Trophoblast cell (in vitro differentiated cells and primary cell): ENCODE results near the gene DNAJB9.

Source experiments
- DNase-seq, 2 donors: peaks; one replicate each; pipeline ENCODE4 v3.0.0-alpha.2; 2016
- H2AFZ ChIP-seq: 2 replicates; pipeline ENCODE4 v1.6.1; 2013; ENCODE audit warnings: low read length, moderate library complexity, mild to moderate bottlenecking; ENCODE audit not compliant: insufficient read depth, poor library complexity
- H2AK5ac ChIP-seq: 2 replicates; pipeline ENCODE4 v1.6.1; 2013; ENCODE audit warnings: mild to moderate bottlenecking, low read length
- H2BK120ac ChIP-seq: 2 replicates; pipeline ENCODE4 v1.6.1; 2013; ENCODE audit warnings: low read length, mild to moderate bottlenecking, moderate library complexity; ENCODE audit not compliant: insufficient read depth, poor library complexity
- H2BK12ac ChIP-seq: 2 replicates; pipeline ENCODE4 v1.6.1; 2013; ENCODE audit warnings: mild to moderate bottlenecking, low read length, moderate library complexity
- H2BK5ac ChIP-seq: 2 replicates; pipeline ENCODE4 v1.6.1; 2013; ENCODE audit warnings: low read length, low read depth, moderate library complexity, mild to moderate bottlenecking; ENCODE audit not compliant: poor library complexity
- H3K14ac ChIP-seq: 2 replicates; pipeline ENCODE4 v1.6.1; 2013; ENCODE audit warnings: mild to moderate bottlenecking, low read length
- H3K18ac ChIP-seq: 2 replicates; pipeline ENCODE4 v1.6.1; 2013; ENCODE audit warnings: mild to moderate bottlenecking, low read length
- H3K23ac ChIP-seq: 2 replicates; pipeline ENCODE4 v1.6.1; 2013; ENCODE audit warnings: low read length
- H3K27ac ChIP-seq: 2 replicates; pipeline ENCODE4 v1.5.1; 2013; ENCODE audit warnings: low read depth, mild to moderate bottlenecking, inconsistent platforms, low read length, moderate library complexity
- H3K27me3 ChIP-seq: 2 replicates; pipeline ENCODE4 v1.6.1; 2013; ENCODE audit warnings: inconsistent platforms, mild to moderate bottlenecking, low read length, moderate library complexity; ENCODE audit not compliant: insufficient read depth
- H3K36me3 ChIP-seq, 2 experiments: 1 replicate in 1 of 2; 2 replicates in 1 of 2; pipeline ENCODE4 v1.6.1; 2013; ENCODE audit warnings: low read length in 2 of 2, mild to moderate bottlenecking in 2 of 2, moderate library complexity in 1 of 2; ENCODE audit not compliant: insufficient read depth in 2 of 2, control insufficient read depth in 1 of 2
- H3K4ac ChIP-seq: 2 replicates; pipeline ENCODE4 v1.6.1; 2013; ENCODE audit warnings: low read depth, mild to moderate bottlenecking, low read length, moderate library complexity
- H3K4me1 ChIP-seq, 2 experiments: 1 replicate in 1 of 2; 2 replicates in 1 of 2; pipeline ENCODE4 v1.6.1; 2013; ENCODE audit warnings: low read length in 2 of 2, mild to moderate bottlenecking in 2 of 2, moderate library complexity in 1 of 2; ENCODE audit not compliant: insufficient read depth in 2 of 2, control insufficient read depth in 1 of 2
- H3K4me2 ChIP-seq: 2 replicates; pipeline ENCODE4 v1.6.1; 2013; ENCODE audit warnings: inconsistent platforms, mild to moderate bottlenecking, low read length, moderate library complexity
- H3K4me3 ChIP-seq: 2 replicates; pipeline ENCODE4 v1.5.1; 2013; ENCODE audit warnings: mild to moderate bottlenecking, low read depth, low read length, inconsistent platforms
- H3K79me1 ChIP-seq: one replicate; pipeline ENCODE4 v1.6.1; 2013; ENCODE audit warnings: low read length
- H3K79me2 ChIP-seq: 2 replicates; pipeline ENCODE4 v1.6.1; 2013; ENCODE audit warnings: low read length, mild to moderate bottlenecking; ENCODE audit not compliant: control insufficient read depth, insufficient read depth, poor library complexity
- H3K9ac ChIP-seq: 2 replicates; pipeline ENCODE4 v1.6.1; 2013; ENCODE audit warnings: mild to moderate bottlenecking, low read length
- H3K9me3 ChIP-seq: 2 replicates; pipeline ENCODE4 v1.6.1; 2013; ENCODE audit warnings: low read depth, mild to moderate bottlenecking, control low read depth, inconsistent platforms, low read length; ENCODE audit not compliant: insufficient read depth
- H4K12ac ChIP-seq: 2 replicates; pipeline ENCODE4 v1.6.1; 2013; ENCODE audit warnings: low read depth, mild to moderate bottlenecking, low read length, moderate library complexity
- H4K8ac ChIP-seq: 2 replicates; pipeline ENCODE4 v1.6.1; 2013; ENCODE audit warnings: low read depth, mild to moderate bottlenecking, low read length, moderate library complexity
- H4K91ac ChIP-seq: one replicate; pipeline ENCODE4 v1.6.1; 2013; ENCODE audit warnings: low read depth, mild to moderate bottlenecking, low read length, moderate library complexity
- WGBS: extraction: QIAGEN DNeasy Blood & Tissue Kit; methylation state at CpG from one replicate; pipeline ENCODE4 v1.1.7; 2013; ENCODE audit warnings: missing lambda C conversion rate; ENCODE audit not compliant: insufficient read length, insufficient coverage; ENCODE audit errors: extremely low coverage; 5-methylcytosine and 5-hydroxymethylcytosine counted together

The DNAJB9 gene

DNA sequence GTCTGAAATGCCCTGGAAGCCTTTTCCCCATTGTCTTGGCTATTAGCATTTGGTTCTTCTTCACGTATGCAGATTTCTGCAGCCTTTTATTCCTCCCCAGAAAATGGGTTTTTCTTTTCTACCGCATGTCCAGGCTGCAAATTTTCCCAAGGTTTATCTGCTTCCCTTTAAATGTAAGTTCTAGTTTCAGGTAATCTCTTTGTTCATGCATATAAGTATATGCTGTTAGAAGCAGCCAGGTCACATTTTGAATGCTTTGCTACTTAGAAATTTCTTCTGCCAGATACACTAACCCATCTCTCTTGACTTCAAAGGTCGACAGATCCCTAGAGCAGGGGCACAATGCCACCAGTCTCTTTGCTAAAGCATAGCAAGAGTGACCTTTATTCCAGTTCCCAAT, 12.5 kb upstream of the DNAJB9 start:
- no peaks in the 10 kb centered on the region for H3K4me1 ChIP-seq
- DNase-seq: no peak
- H2BK120ac ChIP-seq: no peak overlapping the region
- H3K14ac ChIP-seq: no peak overlapping the region
- no peak overlapping the region for H2BK12ac ChIP-seq
- H3K4me3 ChIP-seq: no peak overlapping the region
- no CpG with 5 or more reads among the region's 3 CpGs for WGBS
- H3K27ac ChIP-seq: no peak overlapping the region
- H3K9ac ChIP-seq: no peak overlapping the region
- peaks cover 0 to 3% of the 10 kb centered on the region in 2 experiments for H3K36me3 ChIP-seq
- H3K23ac ChIP-seq: no peak overlapping the region
- no peak overlapping the region for H2BK5ac ChIP-seq
- peaks cover 5% of the 10 kb centered on the region for H3K9me3 ChIP-seq
- no peak overlapping the region for H3K4me2 ChIP-seq
- H4K12ac ChIP-seq: no peak overlapping the region
- no peaks in the 10 kb centered on the region for H3K27me3 ChIP-seq
- H3K79me2 ChIP-seq: no peaks in the 10 kb centered on the region
- no peak overlapping the region for H2AFZ ChIP-seq
- H4K8ac ChIP-seq: no peak overlapping the region
- H3K79me1 ChIP-seq: no peaks in the 10 kb centered on the region
- no peak overlapping the region for H4K91ac ChIP-seq
- no peak overlapping the region for H3K4ac ChIP-seq
- H2AK5ac ChIP-seq: no peak overlapping the region
- H3K18ac ChIP-seq: no peak overlapping the region

GRCh38 chr7:108557617-108558016, 12.1 kb upstream of the DNAJB9 start:
- no peak overlapping the region for H2AFZ ChIP-seq
- peaks cover 5% of the 10 kb centered on the region for H3K9me3 ChIP-seq
- no peak overlapping the region for H2BK5ac ChIP-seq
- no peak overlapping the region for H3K4me2 ChIP-seq
- H3K79me1 ChIP-seq: no peaks in the 10 kb centered on the region
- no peak overlapping the region for H3K23ac ChIP-seq
- H3K27me3 ChIP-seq: no peaks in the 10 kb centered on the region
- H3K4ac ChIP-seq: no peak overlapping the region
- H4K91ac ChIP-seq: no peak overlapping the region
- no peak overlapping the region for H3K4me3 ChIP-seq
- no peaks in the 10 kb centered on the region for H3K4me1 ChIP-seq
- H3K14ac ChIP-seq: no peak overlapping the region
- no peak overlapping the region for H3K27ac ChIP-seq
- peaks cover 0 to 3% of the 10 kb centered on the region in 2 experiments for H3K36me3 ChIP-seq
- H2BK120ac ChIP-seq: no peak overlapping the region
- H3K18ac ChIP-seq: no peak overlapping the region
- no peak overlapping the region for H4K8ac ChIP-seq
- H2AK5ac ChIP-seq: no peak overlapping the region
- DNase-seq: no peak
- no peak overlapping the region for H2BK12ac ChIP-seq
- no peak overlapping the region for H4K12ac ChIP-seq
- H3K79me2 ChIP-seq: no peaks in the 10 kb centered on the region
- no peak overlapping the region for H3K9ac ChIP-seq
- no CpG with 5 or more reads among the region's 1 CpG for WGBS

- Histone ChIP-seq H2BK5ac (no peak overlapping the region), H3K27ac (no peak overlapping the region), H3K27me3 (no peaks in the 10 kb centered on the region), H3K14ac (no peak overlapping the region), H3K9ac (no peak overlapping the region), H3K9me3 (peaks cover 5% of the 10 kb centered on the region), H3K4me3 (no peak overlapping the region), H4K91ac (no peak overlapping the region), H2BK12ac (no peak overlapping the region), H4K12ac (no peak overlapping the region), H3K36me3 (peaks cover 0 to 3% of the 10 kb centered on the region in 2 experiments), H3K18ac (no peak overlapping the region), H3K4me1 (no peaks in the 10 kb centered on the region), H3K23ac (no peak overlapping the region), H2AK5ac (no peak overlapping the region), H4K8ac (no peak overlapping the region), H2BK120ac (no peak overlapping the region), H2AFZ (no peak overlapping the region), H3K79me2 (no peaks in the 10 kb centered on the region), H3K4me2 (no peak overlapping the region), H3K4ac (no peak overlapping the region), H3K79me1 (no peaks in the 10 kb centered on the region)
- no peak for DNase-seq
- WGBS: no CpG with 5 or more reads among the region's 4 CpGs
These were observed 10.4 kb upstream of the DNAJB9 start for GRCh38 chr7:108559253-108559652.

GRCh38 chr7:108561047-108561619, 8.5 kb upstream of the DNAJB9 start:
- WGBS: no CpG with 5 or more reads among the region's 4 CpGs
- H2BK120ac ChIP-seq: no peak overlapping the region
- no peaks in the 10 kb centered on the region for H3K4me1 ChIP-seq
- no peak overlapping the region for H3K18ac ChIP-seq
- no peak overlapping the region for H3K4me3 ChIP-seq
- no peaks in the 10 kb centered on the region for H3K79me2 ChIP-seq
- H3K4ac ChIP-seq: no peak overlapping the region
- no peaks in the 10 kb centered on the region for H3K27me3 ChIP-seq
- H2BK12ac ChIP-seq: no peak overlapping the region
- H3K9ac ChIP-seq: no peak overlapping the region
- H4K8ac ChIP-seq: no peak overlapping the region
- H4K91ac ChIP-seq: no peak overlapping the region
- H3K4me2 ChIP-seq: no peak overlapping the region
- H3K36me3 ChIP-seq: peaks cover 0 to 3% of the 10 kb centered on the region in 2 experiments
- no peak for DNase-seq
- no peak overlapping the region for H3K27ac ChIP-seq
- H3K23ac ChIP-seq: no peak overlapping the region
- no peak overlapping the region for H4K12ac ChIP-seq
- H3K79me1 ChIP-seq: no peaks in the 10 kb centered on the region
- H2AFZ ChIP-seq: no peak overlapping the region
- H3K9me3 ChIP-seq: peaks cover 5% of the 10 kb centered on the region
- no peak overlapping the region for H2BK5ac ChIP-seq
- H3K14ac ChIP-seq: no peak overlapping the region
- H2AK5ac ChIP-seq: no peak overlapping the region
